Measurements from ENCODE around the gene BAG3. TPM values are rescaled to one million over a fixed set of nuclear protein-coding genes. Genes with fewer than 3 reads are reported as not detected.
A peak's percentile ranks its signal among the peaks of the same experiment; 100 is the strongest.

The BAG3 gene
- total RNA-seq, 1 donor from 2014 or later: 2.3 TPM

DNA sequence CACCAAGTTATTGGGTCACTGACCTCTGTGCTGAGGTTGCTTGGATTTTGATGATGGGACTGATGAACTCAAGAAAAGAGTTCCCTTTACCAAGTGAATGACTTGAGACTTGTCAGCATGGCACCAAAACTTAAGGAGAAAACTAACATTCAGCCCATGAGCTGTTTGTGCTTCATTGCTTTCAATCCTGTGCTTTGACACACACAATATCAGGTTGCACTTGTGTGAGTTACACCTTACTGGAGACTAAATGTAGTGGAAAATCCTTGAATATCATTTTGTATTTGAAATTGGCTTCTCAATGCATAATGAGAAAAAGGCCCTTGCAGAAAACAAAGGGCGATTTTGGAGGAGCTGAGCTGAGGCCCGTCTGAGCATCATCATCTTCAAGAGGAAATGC, 2.7 kb downstream of the BAG3 start:
- H3K9me3 ChIP-seq (ENCODE audit: low read depth): no peaks in the 10 kb centered on the region
- peaks cover 24% of the 10 kb centered on the region for H3F3A ChIP-seq (ENCODE audit: low read depth)
- H3K36me3 ChIP-seq: no peaks in the 10 kb centered on the region
- peak overlapping the region; percentile 95 for H3K4me3 Mint-ChIP-seq
- TF ChIP-seq EZH2phosphoT487 (IDR thresholded peaks at IDR 0.05) (no peak), EZH2 (IDR thresholded peaks at IDR 0.05) (no peak)
- TF ChIP-seq, protein P1, sequence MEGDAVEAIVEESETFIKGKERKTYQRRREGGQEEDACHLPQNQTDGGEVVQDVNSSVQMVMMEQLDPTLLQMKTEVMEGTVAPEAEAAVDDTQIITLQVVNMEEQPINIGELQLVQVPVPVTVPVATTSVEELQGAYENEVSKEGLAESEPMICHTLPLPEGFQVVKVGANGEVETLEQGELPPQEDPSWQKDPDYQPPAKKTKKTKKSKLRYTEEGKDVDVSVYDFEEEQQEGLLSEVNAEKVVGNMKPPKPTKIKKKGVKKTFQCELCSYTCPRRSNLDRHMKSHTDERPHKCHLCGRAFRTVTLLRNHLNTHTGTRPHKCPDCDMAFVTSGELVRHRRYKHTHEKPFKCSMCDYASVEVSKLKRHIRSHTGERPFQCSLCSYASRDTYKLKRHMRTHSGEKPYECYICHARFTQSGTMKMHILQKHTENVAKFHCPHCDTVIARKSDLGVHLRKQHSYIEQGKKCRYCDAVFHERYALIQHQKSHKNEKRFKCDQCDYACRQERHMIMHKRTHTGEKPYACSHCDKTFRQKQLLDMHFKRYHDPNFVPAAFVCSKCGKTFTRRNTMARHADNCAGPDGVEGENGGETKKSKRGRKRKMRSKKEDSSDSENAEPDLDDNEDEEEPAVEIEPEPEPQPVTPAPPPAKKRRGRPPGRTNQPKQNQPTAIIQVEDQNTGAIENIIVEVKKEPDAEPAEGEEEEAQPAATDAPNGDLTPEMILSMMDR (IDR thresholded peaks at IDR 0.05): no peak
- DNase-seq (ENCODE audit: low spot score): no peak
- no peak overlapping the region for H2AFZ ChIP-seq (replicated peaks)
- H3K4me3 ChIP-seq: no peak overlapping the region
- peaks cover 6% of the 10 kb centered on the region for H3K36me3 Mint-ChIP-seq
- H3K27ac ChIP-seq: no peak overlapping the region
- H3K79me2 ChIP-seq (ENCODE audit: low read depth): peaks cover 22% of the 10 kb centered on the region
- peaks cover 58% of the 10 kb centered on the region for H3K4me1 Mint-ChIP-seq
- no peak overlapping the region for H3K9ac ChIP-seq
- peaks cover 32% of the 10 kb centered on the region for H3K4me1 ChIP-seq
- no peak overlapping the region for H3K27ac Mint-ChIP-seq
- H3K4me2 ChIP-seq: no peak overlapping the region
- peaks cover 41% of the 10 kb centered on the region for H4K20me1 ChIP-seq (ENCODE audit: low read depth)
- H3K27me3 Mint-ChIP-seq (ENCODE audit: insufficient read depth, low read depth): peaks cover 2% of the 10 kb centered on the region
- H3K27me3 ChIP-seq: peaks cover 6% of the 10 kb centered on the region
- no peaks in the 10 kb centered on the region for H3K9me3 Mint-ChIP-seq

DNA sequence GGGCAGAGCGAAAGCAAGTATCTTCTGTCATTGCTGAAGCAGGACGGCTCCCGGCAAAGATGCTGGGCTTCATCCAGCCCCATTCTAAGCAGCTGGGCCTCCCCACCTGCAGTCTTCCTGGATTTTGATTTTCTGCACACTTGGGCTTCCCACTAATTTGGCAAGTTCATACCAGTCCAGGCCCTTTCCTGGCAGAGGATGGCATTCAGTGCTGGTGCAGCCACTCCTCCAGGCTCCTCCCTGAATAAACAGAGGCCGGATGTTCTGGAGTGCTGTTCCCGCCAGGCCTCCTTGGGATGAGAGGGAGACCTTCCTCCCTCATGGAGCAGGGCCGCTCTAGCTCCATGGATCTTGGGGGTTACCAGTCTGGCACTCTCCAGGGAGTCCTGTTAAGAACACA, 3.4 kb downstream of the BAG3 start:
- H3K9me3 Mint-ChIP-seq: no peaks in the 10 kb centered on the region
- H3K4me1 ChIP-seq: peaks cover 32% of the 10 kb centered on the region
- H3F3A ChIP-seq (ENCODE audit: low read depth): peaks cover 24% of the 10 kb centered on the region
- peaks cover 27% of the 10 kb centered on the region for H3K79me2 ChIP-seq (ENCODE audit: low read depth)
- H3K4me3 Mint-ChIP-seq: no peak overlapping the region
- peaks cover 58% of the 10 kb centered on the region for H3K4me1 Mint-ChIP-seq
- no peak overlapping the region for H3K27ac Mint-ChIP-seq
- no peak for TF ChIP-seq EZH2 (IDR thresholded peaks at IDR 0.05)
- TF ChIP-seq, protein P1 (IDR thresholded peaks at IDR 0.05): no peak
- TF ChIP-seq EZH2phosphoT487 (IDR thresholded peaks at IDR 0.05): no peak
- peaks cover 2% of the 10 kb centered on the region for H3K27me3 Mint-ChIP-seq (ENCODE audit: insufficient read depth, low read depth)
- peaks cover 6% of the 10 kb centered on the region for H3K27me3 ChIP-seq
- no peak overlapping the region for H3K9ac ChIP-seq
- no peak overlapping the region for H3K4me3 ChIP-seq
- H3K36me3 ChIP-seq: no peaks in the 10 kb centered on the region
- no peaks in the 10 kb centered on the region for H3K9me3 ChIP-seq (ENCODE audit: low read depth)
- peaks cover 7% of the 10 kb centered on the region for H3K36me3 Mint-ChIP-seq
- no peak for DNase-seq (ENCODE audit: low spot score)
- peaks cover 41% of the 10 kb centered on the region for H4K20me1 ChIP-seq (ENCODE audit: low read depth)
- no peak overlapping the region for H3K27ac ChIP-seq
- H2AFZ ChIP-seq (replicated peaks): no peak overlapping the region
- H3K4me2 ChIP-seq: no peak overlapping the region

DNA sequence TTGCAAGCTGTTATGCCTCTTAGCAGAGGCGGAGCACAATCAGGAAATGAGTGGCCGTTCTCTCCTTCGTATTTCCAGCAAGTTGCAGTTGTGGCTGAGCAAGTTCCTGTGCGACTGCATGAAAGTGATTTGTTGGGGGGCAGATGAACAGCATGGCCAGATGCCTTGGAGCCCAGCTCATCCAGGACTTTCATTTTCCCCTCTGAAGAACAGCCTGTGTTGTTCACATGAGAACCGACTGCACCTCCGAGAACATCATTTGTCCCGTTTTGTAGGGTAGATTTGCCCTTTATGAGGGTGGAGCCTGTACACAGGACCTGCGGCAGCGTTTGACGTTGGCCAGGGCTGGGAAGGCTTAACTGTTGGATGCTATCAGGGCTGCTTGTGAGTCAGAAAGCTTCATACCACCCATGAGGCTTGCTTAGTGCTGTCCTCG, 4.4 kb downstream of the BAG3 start:
- Mint-ChIP-seq H3K4me3 (no peak overlapping the region), H3K27me3 (ENCODE audit: insufficient read depth, low read depth) (peaks cover 2% of the 10 kb centered on the region), H3K9me3 (no peaks in the 10 kb centered on the region), H3K4me1 (peaks cover 54% of the 10 kb centered on the region), H3K36me3 (peaks cover 7% of the 10 kb centered on the region), H3K27ac (no peak overlapping the region)
- Histone ChIP-seq H3K27me3 (peaks cover 6% of the 10 kb centered on the region), H3K9me3 (ENCODE audit: low read depth) (no peaks in the 10 kb centered on the region), H3K36me3 (no peaks in the 10 kb centered on the region), H3K79me2 (ENCODE audit: low read depth) (peaks cover 29% of the 10 kb centered on the region), H3K4me2 (no peak overlapping the region), H2AFZ (replicated peaks) (no peak overlapping the region), H4K20me1 (ENCODE audit: low read depth) (peaks cover 41% of the 10 kb centered on the region), H3K9ac (no peak overlapping the region), H3K4me3 (no peak overlapping the region), H3K4me1 (peaks cover 30% of the 10 kb centered on the region), H3F3A (ENCODE audit: low read depth) (peaks cover 17% of the 10 kb centered on the region), H3K27ac (no peak overlapping the region)
- TF ChIP-seq EZH2 (IDR thresholded peaks at IDR 0.05) (no peak), EZH2phosphoT487 (IDR thresholded peaks at IDR 0.05) (no peak)
- TF ChIP-seq, protein P1 (IDR thresholded peaks at IDR 0.05): no peak
- no peak for DNase-seq (ENCODE audit: low spot score)
